ENCODE measurements around the gene SCN1B.

The SCN1B gene

GRCh38 chr19:35018379-35018778 lies 11.9 kb upstream of the SCN1B start:
- in situ Hi-C loops (cut with MboI; ENCODE audit: low pct_unique_long_range_greater_than_20kb, low sequenced_read_pairs, unreplicated experiment), result loop anchor here (10.0 kb wide), 1 partner anchor 54 kb away; the partner anchor contains the start of gene ZNF792
- TF ChIP-seq CTCF (IDR thresholded peaks at IDR 0.05; ENCODE audit: extremely low read depth, insufficient read depth, missing control alignments), result no peak

DNA sequence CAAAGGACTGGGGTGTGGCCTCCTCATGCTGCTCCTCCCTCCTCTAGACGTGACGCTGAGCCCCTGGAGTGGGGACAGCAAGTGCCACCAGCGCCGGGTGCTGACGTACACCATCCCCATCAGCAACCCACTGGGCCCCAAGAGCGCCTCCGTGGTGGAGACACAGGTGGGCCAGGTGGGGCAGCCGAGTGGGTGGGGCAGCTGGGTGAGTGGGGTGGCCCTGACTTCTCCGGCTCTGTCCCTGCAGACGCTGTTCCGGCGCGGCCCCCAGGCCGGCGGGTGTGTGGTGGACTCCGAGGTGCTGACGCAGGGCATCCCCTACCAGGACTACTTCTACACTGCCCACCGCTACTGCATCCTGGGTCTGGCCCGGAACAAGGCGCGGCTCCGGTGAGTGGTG lies 11.1 kb upstream of the SCN1B start:
- DNase-seq (ENCODE audit: low spot score), result no peak
- no peak for TF ChIP-seq CTCF (IDR thresholded peaks at IDR 0.05; ENCODE audit: extremely low read depth, insufficient read depth, missing control alignments)
- in situ Hi-C loops (cut with MboI; ENCODE audit: low pct_unique_long_range_greater_than_20kb, low sequenced_read_pairs, unreplicated experiment), result loop anchor here (10.0 kb wide), 1 partner anchor 54 kb away; the partner anchor contains the start of gene ZNF792

More at GRCh38 chr19:35018379-35018778, 11.9 kb upstream of the SCN1B start:
- no peak for DNase-seq (ENCODE audit: low spot score)

DNA sequence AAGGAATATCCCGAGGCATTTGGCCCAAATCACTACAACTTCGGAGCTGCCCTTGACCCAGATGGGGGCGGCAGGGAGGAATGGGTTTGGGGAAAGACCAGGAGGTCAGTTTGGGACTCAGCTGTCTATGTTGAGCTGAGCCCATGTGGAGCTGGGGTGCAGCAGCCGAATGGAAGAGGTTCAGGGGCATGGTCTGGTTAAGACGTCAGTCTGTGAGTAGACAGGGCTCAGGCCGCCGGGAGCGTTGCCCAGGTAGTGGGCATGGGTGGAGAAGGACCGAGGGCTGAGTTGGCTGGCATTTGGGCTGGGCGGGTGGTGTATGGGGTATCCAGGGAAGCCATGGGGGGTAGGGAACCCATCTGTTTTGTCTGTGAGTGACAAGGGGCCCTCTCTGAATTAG lies 9.3 kb upstream of the SCN1B start:
- no peak for DNase-seq (ENCODE audit: low spot score)
- in situ Hi-C loops (cut with MboI; ENCODE audit: low pct_unique_long_range_greater_than_20kb, low sequenced_read_pairs, unreplicated experiment), result no loop called here
- TF ChIP-seq CTCF (IDR thresholded peaks at IDR 0.05; ENCODE audit: extremely low read depth, insufficient read depth, missing control alignments), result no peak

DNA sequence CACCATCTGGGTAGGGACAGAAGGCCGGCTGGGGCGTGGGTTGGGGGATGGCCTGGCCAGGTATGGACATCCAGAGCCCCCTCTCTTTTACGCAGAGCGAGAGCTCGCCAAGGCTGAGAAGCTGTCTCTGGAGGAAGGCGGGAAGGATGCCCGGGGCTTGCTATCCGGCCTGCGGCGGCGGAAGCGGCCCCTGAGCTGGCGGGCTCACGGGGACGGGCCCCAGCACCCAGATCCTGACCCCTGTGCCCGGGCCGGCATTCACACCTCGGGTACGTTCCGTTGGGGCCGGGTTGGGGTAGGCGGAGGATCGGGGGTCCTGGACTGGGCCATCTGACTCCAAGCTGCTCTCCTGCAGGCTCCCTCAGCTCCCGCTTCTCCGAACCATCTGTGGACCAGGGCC lies 8.7 kb upstream of the SCN1B start:
- no peak for DNase-seq (ENCODE audit: low spot score)
- TF ChIP-seq CTCF (IDR thresholded peaks at IDR 0.05; ENCODE audit: extremely low read depth, insufficient read depth, missing control alignments), result no peak
- in situ Hi-C loops (cut with MboI; ENCODE audit: low pct_unique_long_range_greater_than_20kb, low sequenced_read_pairs, unreplicated experiment), result no loop called here

GRCh38 chr19:35022460-35022859 lies 7.8 kb upstream of the SCN1B start:
- in situ Hi-C loops (cut with MboI; ENCODE audit: low pct_unique_long_range_greater_than_20kb, low sequenced_read_pairs, unreplicated experiment), result no loop called here
- TF ChIP-seq CTCF (IDR thresholded peaks at IDR 0.05; ENCODE audit: extremely low read depth, insufficient read depth, missing control alignments), result no peak

DNA sequence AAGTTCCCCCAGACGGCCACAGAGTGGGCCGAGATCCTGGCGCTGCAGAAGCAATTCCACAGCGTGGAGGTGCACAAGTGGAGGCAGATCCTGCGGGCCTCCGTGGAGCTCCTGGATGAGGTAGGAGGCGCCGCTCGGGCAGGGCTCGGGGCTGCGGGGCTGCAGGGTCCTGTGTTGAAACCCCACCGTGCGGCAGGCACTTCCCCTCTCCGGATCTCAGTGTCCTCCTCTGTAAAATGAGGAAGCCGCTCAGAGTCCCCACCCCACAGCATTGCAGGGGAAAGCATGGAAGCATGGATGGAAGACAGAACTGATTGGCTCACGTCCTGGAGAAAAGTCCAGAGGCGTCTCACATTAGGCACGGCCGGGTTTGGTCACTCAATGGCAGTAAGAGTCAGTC lies 6.8 kb upstream of the SCN1B start:
- in situ Hi-C loops (cut with MboI; ENCODE audit: low pct_unique_long_range_greater_than_20kb, low sequenced_read_pairs, unreplicated experiment), result no loop called here

More at GRCh38 chr19:35022460-35022859, 7.8 kb upstream of the SCN1B start:
- DNase-seq (ENCODE audit: low spot score), result no peak

More for the DNA sequence above, 6.8 kb upstream of the SCN1B start:
- no peak for TF ChIP-seq CTCF (IDR thresholded peaks at IDR 0.05; ENCODE audit: extremely low read depth, insufficient read depth, missing control alignments)
- no peak for DNase-seq (ENCODE audit: low spot score)

Measured in GM13977 (cell line).